Left cardiac atrium (tissue), 4 donors: Measurements from ENCODE around the gene RAB11FIP4. TPM values are rescaled to one million over a fixed set of nuclear protein-coding genes. Genes with fewer than 3 reads are reported as not detected.

ENCODE experiments used
- ATAC-seq, 2 donors: fragments of 200-7000 bp; cut with Tn5 transposase; one replicate each; pipeline ENCODE4 v1.9.1; 2020; ENCODE audit warnings: mild to moderate bottlenecking in 2 of 2, moderate library complexity in 2 of 2
- DNase-seq: peaks from one replicate; pipeline ENCODE4 v3.0.0-alpha.2; 2020
- intact Hi-C, 2 donors: fragments of 100-400 bp; cut with DNase I; formaldehyde crosslinking; loops; one replicate each; pipeline versions ENCODE4 v1.14.1 to v1.15.1; 2022 to 2023
- total RNA-seq, 2 donors: library from RNA; stranded (reverse); fragmentation: NEBNext Ultra II Directional; extraction: Animal tissue kit (Norgen Biotek cat#: 25700); gene quantifications; one replicate each; pipeline ENCODE4 v1.2.1, GENCODE V29; 2021
- donor health status: DM: no; HTN: yes; CAD: no.
- donor health status: DM: no; HTN: yes; CAD: no; lungs with severe emphysema.
- donor health status: DM: yes; HTN: yes; CAD: no.
- donor health status: Dilated cardiomyopathy.

RAB11FIP4 gene
- total RNA-seq, 2 donors from 2014 or later = 3.1 to 6.1 TPM

DNA sequence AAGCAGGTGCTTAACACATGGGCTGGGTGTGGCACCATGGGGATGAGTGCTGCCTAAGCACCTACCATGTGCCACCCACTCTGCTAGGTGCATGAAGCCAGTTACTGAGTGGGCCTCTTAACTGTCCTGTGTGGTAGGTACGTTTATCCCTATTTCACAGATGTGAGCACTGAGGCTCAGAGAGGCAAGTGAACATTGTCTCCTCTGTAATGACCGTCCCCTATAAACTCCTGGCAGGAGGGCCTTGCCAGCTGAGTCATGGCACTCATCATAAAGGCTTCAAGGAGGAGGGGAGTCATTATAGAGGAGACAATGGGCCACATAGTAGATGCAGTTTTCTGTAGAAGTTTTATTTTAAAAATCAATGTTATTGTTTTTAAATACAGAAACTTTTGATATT lies 79.1 kb downstream of the RAB11FIP4 start:
- no peak for DNase-seq
- no peak for ATAC-seq
- intact Hi-C loops = no loop called here

DNA sequence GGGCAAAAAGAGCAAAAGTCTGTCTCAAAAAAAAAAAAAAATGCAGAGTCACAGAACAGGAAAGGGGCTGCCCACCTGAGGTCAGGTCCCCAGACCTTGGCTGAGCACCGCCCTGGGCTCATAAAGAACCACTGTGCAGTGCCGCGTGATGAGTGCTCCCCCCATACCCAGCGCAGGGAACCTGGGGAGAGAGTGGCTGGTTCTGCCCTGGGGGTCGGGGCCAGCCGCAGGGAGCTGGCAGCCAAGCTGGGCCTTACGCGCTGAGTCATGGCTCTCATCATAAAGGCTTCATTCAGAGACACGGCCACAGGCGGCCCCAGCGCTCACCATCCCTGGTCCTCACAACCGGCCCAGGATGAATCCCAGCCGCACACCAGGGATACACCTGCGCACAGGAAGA lies 80.7 kb downstream of the RAB11FIP4 start:
- DNase-seq (no peak), ATAC-seq (no peak)
- intact Hi-C loops = no loop called here

DNA sequence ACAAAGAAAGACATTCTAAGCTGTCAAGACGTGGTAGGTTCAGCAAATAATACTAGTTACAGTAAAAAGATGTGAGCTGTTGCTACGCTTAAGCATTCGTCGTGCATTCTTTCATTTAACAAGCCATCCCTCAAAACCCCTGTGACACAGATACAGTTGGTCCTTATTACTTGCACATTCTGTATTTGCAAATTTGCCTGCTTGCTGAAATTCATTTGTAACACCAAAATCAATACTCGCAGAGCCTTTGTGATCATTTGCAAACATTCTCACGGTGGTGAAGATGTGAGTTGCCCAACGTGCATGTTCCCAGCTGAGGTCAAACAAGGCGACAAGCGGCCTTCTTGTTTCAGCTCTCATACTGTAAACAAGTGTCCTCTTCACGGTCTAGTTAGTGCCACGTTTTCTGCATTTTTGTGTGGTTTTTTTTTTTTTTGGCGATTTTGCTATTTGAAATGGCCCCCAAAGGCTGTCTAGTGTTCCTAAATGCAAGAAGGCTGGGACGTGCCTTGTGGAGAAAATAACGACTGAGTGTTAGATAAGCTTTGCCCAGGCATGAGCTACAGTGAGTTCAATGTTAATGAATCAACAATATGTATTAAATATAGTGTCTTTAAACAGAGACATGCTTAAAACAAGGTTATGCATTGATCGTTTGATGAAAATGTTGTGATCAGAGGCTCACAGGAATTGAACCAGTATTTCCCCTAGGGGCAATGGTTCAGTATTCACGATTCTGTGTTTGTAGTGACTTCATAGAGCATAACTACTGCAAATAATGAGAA lies 84.1 kb downstream of the RAB11FIP4 start:
- DNase-seq (no peak), ATAC-seq (no peak)
- intact Hi-C loops = no loop called here

DNA sequence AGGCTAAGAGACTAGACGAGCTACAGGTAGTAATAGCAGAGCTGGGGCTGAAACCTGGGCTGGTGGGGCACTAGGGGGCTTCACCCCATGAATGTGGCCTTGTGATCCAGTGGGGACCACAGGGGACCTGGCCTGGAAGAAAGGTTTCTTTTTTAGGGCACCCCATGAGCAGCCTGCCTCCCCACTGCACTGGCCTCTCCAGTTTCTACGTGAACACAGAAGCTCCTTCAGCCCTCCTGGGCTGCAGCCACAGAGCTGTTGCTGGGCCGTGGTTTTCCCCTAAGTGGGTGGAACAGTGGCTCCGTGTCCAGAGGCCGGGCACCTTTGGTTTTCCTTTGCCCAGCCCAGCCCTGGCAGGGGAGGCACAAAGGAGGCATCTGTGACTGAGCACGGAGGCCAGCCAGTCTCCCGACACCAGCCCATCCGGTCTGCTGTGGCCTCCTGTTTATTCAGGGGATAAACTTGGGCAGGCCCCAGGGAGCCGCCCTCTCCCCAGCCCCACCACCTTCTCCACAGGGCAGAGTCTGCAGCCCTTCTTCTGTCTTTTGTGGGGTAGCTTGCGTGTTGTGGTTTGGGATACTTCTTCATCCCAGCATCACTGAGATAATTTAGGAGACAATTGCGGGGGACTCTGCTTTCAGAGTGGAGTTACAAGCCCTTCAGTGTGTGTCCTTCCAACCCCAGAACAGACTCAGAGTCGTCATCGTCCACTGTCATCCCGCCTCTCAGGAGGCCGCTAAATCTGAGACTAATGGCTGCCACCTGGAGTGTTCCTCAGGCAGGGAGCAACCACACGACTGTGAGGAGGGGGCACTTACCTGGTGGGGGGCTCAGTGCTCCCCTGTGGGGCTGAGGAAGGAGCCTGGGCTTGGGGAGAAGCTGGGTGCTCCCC lies 85.3 kb downstream of the RAB11FIP4 start:
- intact Hi-C loops = no loop called here
- DNase-seq (no peak), ATAC-seq (no peak)

DNA sequence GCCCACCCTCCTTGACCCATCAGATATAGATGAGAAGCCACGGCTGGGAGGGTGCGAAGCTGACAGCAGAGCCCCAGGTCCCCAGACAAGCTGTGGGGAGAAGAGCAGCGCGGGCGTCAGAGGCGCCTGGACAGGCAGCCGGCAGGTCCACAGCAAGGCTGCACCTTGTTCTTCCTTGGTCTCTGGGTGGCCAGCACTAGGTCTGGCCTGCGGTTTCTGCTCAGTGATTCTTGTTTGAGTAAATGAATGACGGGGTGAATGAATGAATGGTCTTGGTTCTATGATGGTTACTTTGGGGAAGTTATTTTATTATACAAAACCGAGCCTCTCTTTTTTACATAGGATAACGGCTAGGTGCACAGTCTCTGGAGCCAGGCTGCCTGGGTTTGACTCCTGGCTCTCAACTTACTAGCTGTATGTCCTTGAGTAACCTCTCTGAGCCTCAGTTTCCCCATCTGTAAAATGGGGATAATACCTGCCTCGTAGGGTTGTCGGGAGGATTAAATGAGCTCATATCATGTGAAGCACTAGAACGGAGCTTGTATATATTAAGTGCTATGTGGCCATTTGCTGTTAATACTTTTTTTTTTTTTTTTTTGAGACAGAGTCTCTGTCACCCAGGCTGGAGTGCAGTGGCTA lies 86.1 kb downstream of the RAB11FIP4 start:
- intact Hi-C loops = no loop called here
- ATAC-seq (no peak), DNase-seq (no peak)

DNA sequence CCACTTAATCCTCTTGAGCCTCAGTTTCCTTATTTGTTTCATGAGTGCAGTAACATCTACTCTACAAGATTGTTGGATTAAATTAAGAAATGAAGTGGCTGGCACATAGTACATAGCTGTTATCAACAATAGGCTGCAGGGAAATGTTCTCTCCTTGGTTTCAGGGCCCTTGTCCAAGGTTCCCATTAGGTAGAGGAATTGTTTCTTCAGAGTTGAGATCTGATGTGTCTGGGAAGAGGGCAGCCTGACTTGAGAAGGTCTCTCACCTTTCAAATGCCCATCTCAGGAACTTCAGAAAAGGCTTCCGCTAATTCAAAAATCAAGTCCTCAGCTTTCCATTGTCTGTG lies 87.6 kb downstream of the RAB11FIP4 start:
- no peak for ATAC-seq
- intact Hi-C loops = no loop called here
- DNase-seq = no peak

DNA sequence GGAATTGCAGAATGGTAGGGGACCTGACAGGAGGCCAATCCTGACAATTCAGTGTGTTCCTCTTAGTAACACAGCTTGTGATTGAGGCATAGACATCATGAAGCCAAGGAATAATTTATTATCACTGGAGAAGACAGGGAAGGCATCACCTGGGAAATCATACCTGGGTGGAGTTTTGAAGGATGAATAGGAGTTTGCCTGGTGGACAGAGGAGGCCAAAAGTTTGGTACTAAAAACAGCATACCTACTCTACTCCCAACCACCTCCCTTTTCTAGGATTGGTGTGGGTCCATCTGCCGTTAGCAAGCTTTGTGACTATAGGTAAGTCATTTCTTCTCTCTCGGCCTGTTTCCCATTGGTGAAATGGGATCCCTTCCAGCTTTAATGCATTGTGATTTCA lies 88.0 kb downstream of the RAB11FIP4 start:
- DNase-seq (no peak), ATAC-seq (no peak)
- intact Hi-C loops = no loop called here

DNA sequence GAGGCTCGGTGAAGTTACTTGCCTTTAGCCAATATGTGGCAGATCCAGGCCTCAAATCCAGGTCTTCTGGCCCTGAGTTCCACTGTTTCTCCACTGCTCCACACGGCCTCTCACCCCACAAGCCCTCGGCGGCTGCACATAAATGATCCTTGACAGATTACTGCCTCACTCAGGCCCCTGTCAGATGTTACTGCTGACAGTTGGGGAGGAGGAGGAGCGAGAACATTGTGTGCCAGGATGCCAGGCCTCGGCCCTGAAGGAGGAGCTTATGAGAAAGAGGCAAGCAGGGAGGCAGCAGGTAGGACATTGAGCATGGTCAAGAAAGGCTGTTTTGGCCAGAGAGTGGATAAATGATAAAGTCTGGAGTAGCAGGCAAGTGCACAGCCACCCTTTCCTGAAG lies 88.6 kb downstream of the RAB11FIP4 start:
- ATAC-seq = peak in 1 of 2 donors; percentile 54
- DNase-seq = no peak

DNA sequence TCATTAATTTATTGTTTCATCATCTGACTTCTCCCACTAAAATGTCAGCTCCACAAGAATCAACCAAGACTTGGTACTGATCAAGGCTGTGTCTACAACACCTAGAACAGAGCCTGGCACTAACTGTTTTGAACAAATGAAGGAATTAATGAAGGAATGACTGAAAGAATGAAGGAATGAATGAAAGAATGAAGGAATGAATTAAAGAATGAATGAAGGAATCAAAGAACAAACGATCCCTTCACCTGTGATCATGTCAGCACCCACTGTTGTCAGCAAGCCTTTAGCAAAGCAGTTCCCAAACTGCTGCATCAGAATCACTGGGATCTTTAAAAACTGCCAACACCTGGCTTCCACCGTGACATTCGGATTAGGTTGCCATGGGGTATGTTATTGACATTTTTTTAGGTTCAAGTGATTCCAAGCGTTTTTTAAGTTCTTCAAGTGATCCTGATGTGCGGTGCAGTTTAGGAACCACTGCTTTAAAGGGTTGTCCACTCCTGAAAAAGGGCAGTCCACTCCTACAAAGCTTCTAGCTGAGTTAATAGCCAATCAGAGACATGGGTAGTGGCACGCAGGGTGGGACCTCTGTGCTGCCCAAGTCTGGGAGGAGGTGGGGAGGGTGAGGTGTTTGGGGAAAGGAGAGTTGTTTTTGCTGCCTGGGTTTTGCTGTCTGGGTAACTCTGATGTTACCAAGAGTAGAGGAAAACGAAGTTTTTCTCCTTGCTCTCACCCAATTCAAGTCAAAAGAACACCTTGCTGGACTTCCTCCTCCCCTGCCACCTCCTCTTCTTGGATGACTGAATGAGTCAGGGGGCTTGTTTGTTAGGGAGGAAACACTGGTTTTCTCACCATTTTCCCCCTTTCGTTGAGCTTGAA lies 89.7 kb downstream of the RAB11FIP4 start:
- intact Hi-C loops = no loop called here
- DNase-seq = no peak
- peak in 1 of 2 donors; percentile 38 for ATAC-seq

More for the DNA sequence above, 88.6 kb downstream of the RAB11FIP4 start:
- intact Hi-C loops = no loop called here

DNA sequence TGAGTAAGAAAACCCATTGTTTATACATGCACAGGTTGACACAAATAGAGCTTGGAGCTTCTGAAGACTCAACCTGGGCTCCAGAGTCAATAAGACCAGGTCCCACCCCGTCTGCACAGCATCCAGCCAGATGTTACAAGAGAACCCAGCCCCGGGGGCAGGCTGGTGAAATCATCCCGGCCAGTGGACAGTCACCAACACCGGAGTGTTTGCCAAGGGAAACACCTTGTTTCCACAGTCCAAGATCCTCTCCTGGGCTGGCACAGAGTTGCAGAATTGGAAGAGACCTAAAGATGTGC lies 90.3 kb downstream of the RAB11FIP4 start:
- DNase-seq = no peak
- intact Hi-C loops = no loop called here
- ATAC-seq = no peak

DNA sequence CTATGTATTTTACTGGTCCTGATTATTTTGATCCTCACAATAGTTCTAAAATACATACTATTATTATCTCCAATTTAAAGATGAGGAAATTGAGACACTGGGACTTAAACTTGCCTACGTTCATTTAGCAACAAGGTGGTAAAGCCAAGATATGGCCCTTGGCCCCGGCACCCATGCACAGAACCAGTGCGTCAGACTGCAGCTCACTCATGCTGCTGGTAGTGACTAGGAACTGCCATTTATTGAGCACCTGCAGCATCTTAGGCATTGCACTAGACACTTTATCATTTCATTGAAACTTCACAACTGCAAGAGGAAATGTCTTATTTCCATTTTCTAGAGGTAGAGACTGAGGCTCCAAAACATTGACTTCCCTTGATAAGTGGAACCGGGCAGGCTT lies 93.3 kb downstream of the RAB11FIP4 start:
- ATAC-seq (no peak), DNase-seq (no peak)
- intact Hi-C loops = no loop called here

DNA sequence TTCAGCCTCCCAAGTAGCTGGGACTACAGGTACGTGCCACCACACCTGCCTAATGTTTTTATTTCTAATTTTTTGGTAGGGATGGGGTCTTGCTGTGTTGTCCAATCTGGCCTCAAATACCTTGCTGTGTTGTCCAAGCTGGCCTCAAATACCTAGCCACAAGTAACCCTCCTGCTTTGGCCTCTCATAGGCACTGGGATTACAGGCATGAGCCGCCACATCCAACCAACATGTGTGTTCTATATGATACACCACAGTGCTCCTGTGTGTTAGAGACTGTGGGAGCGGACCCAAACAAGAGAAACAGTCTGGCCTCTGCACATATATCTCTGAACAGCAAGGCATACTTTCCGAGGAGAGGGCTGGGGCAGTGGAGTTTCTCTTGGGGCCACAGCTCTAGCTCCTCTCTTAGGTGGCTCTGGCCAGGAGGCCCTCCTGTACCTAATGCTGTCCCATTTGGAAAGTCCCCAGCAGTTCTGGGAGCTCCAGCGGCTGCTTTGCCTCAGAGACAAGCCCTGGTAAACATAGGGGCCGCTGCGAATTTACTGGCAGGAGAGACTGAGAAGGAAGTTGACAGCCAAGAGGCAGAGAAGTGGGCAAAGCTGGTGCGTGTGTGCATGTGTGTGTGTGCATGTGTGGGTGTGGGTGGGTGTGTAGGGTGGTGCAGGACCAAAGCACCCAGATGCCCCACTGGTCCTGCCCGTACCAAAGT lies 95.0 kb downstream of the RAB11FIP4 start:
- ATAC-seq (peak in 1 of 2 donors; percentile 4), DNase-seq (peak; percentile 24)
- intact Hi-C loops = no loop called here

DNA sequence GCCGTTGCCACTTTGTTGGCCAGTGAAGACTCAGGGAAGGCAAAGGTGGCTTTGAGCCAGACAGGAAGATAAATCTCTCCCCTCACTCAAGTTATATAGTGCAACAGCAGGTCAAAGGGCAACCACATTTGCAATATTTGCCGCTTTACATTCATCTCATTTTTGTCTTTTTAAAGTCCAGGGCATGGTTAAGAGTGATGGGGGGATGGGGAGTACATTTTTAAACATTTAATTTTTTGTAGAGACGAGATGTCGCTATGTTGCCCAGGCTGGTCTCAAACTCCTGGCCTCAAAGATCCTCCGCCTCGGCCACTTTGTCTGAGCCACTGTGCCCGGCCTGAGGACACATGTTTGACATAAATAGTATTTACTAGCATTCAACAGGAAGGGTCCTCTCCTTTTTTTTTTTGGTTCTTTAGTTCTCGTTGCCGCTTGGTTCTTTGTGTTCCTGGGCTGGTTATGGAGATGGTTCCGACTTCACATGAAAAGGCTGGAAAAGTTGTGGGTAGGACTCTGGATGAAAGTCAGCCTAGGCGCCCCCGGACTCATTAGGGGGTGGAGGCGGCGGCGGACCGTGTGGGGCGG lies 95.7 kb downstream of the RAB11FIP4 start:
- intact Hi-C loops = no loop called here
- DNase-seq (no peak), ATAC-seq (no peak)

DNA sequence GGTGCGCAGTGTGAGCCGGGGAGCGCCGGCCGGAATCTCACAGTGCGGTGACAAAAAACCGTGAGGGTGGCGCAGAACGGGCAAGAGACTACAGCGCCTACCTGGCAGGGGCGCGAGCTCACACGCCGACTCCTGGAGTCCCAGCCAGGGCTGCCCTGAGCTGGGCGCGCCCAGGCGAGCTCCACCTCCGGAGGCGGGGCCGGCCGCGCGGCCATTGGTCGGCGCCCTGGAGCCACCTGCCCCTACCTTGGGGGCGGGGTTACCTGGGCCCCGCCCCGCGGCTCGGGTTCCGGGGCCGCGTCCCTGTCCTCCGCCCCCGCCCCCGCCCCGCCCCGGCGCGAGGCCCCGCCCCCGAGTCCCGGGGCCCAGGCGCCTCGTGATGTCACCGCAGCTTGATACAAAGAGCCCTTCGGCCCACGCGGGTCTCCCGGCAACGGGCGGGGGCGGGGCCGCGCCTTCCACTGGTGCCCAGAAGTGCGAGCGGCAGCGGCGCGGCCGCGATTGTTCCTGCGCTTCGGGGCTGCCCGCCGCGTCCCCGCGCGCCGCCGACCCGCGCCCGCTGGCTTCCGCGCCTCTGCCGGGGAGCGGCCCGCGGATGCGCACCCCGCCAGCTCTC lies 96.3 kb downstream of the RAB11FIP4 start:
- peak; percentile 90 to 92 for ATAC-seq
- DNase-seq = peak; percentile 90
- intact Hi-C loops = no loop called here

DNA sequence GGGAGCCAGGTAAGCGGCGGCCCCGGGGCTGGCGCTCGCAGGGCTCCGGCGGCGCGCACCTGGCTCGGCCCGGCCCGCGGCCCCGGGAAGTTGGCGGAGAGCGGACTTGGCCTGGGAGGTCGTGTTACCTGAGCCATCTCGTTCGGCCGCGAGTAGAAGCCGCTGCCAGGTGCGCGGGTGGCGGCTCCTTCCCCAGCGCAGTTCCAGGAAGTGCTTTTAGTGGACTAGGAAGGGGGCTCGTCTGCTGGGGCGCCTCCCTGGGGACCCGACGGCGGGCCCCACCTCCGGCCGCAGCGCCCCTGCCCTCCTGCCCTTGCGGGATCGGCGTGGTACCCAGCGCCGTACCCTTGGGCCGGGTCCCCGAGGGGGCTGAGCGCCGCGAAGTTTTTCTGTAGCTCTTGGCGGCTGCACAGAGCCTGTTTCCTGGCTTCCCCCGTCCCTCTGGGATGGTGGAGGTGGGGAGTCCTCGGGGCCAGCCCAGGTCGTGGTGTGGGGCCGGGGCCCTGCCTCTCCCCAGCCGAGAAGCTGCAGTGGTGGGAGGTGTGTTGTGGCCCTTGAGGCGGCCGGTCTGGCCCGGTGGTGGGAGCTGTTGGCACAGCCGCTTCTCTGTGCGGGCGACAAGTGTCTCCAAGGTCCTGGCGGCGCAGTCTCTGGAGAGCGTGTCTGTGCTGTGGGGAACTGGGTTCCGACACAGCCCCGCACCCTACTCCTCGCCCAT lies 96.9 kb downstream of the RAB11FIP4 start:
- DNase-seq (no peak), ATAC-seq (peak; percentile 5 to 6)
- intact Hi-C loops = no loop called here

DNA sequence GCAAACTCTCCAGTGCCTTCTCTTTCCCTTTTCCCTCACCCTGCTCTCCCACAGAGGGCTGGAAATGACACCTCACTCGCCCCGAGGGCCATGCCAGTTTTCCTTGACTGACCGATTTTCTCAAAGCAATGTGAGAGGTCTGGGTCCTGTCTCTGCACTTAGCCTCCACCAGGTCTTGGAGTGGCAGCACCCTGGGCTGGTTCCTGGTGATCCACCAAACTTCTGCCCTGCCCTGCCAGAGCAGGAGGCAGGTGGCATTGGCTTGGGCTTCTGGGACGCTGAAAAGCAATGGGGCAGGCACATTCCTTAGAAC lies 97.5 kb downstream of the RAB11FIP4 start:
- DNase-seq = no peak
- intact Hi-C loops = no loop called here
- ATAC-seq = no peak

DNA sequence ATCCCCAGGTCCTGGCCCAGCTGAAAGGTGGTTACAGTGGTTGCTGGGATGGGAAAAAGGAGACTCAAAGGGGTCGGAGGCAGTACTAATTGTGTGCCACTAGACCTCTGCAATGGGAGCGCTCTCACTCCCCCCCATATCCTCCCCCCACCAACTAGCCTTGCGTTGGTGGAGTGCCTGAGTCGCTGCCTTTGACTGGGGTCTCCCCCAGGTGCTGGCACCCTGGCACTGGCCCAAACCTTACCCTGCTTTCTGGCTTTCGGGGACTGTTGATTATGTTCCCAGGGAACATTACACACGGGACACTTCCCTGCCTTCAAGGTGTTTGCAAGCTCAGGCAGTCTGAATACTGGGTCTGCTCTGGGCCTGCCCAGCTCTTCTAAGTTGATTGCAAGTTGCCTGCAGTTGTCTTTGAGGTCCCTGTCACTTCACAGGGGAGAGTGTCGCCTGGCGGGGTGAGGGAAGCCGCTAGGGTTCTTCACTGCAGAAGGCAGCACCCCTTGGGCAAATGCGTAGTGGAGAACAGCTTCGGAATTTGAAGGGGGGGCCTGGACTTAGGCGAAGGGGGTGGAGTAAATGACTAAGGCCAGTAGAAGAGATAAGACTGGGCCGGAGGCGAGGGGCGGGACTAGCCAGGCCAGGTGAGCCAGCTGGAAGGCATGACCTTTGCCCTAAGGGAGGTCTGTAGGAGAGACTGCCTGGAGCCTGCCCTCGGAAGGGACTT lies 98.0 kb downstream of the RAB11FIP4 start:
- DNase-seq (no peak), ATAC-seq (peak in 1 of 2 donors; percentile 56)
- intact Hi-C loops = no loop called here
